Spleen (tissue), 7 donors: Measurements from ENCODE around the gene CPAMD8.
"Not testable (repeated sequence)": the region's sequence is repeated elsewhere in the genome, so short reads cannot be mapped to it uniquely, and the experiment has no call there.

Experiments used
- POLR2A ChIP-seq, 3 donors: fragments of 450-650 bp; IDR thresholded peaks; one replicate each; pipeline ENCODE4 v1.5.1; 2017; ENCODE audit warnings: antibody characterized with exemption in 3 of 3, mild to moderate bottlenecking in 1 of 3
- POLR2AphosphoS5 ChIP-seq, 3 donors: sonication (generic); formaldehyde crosslinking; IDR thresholded peaks; one replicate each; pipeline ENCODE4 v1.5.1; 2017; ENCODE audit warnings: antibody characterized with exemption in 3 of 3
- TF ChIP-seq, protein P1 (sequence below), 11 experiments: fragments of 200-600 bp in 7 of 11; fragments of 450-650 bp in 4 of 11; sonication (generic) in 4 of 11; IDR thresholded peaks in 8 of 11; conservative IDR thresholded peaks in 3 of 11; 1 replicate in 7 of 11; 2 replicates in 4 of 11; pipeline versions ENCODE4 v1.4.0 to v1.8.0; 2016 to 2021; ENCODE audit warnings: antibody characterized with exemption in 11 of 11, inconsistent platforms in 4 of 11, mild to moderate bottlenecking in 1 of 11
- donor health status: DM: no; HTN: no; CAD: no; lungs with moderate emphysema.
- donor health status: DM: no; HTN: no; CAD: no.
- donor health status: DM: no; HTN: no; CAD: no.

- TF ChIP-seq, protein P1, sequence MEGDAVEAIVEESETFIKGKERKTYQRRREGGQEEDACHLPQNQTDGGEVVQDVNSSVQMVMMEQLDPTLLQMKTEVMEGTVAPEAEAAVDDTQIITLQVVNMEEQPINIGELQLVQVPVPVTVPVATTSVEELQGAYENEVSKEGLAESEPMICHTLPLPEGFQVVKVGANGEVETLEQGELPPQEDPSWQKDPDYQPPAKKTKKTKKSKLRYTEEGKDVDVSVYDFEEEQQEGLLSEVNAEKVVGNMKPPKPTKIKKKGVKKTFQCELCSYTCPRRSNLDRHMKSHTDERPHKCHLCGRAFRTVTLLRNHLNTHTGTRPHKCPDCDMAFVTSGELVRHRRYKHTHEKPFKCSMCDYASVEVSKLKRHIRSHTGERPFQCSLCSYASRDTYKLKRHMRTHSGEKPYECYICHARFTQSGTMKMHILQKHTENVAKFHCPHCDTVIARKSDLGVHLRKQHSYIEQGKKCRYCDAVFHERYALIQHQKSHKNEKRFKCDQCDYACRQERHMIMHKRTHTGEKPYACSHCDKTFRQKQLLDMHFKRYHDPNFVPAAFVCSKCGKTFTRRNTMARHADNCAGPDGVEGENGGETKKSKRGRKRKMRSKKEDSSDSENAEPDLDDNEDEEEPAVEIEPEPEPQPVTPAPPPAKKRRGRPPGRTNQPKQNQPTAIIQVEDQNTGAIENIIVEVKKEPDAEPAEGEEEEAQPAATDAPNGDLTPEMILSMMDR (IDR thresholded peaks at IDR 0.05 in 8 of 11, conservative IDR thresholded peaks at IDR 0.05 in 3 of 11) = not testable (repeated sequence)
- TF ChIP-seq POLR2A, POLR2AphosphoS5 (IDR thresholded peaks at IDR 0.05): not testable (repeated sequence)
Observed at GRCh38 chr19:16937796-16938195, 88.8 kb downstream of the CPAMD8 start.
